Pancreas (tissue), 10 donors: ENCODE results near the gene HMGB3. TPM values are rescaled to one million over a fixed set of nuclear protein-coding genes. Genes with fewer than 3 reads are reported as not detected.

ENCODE experiments used
- ATAC-seq, 4 donors: fragments of 200-7000 bp; cut with Tn5 transposase; one replicate each; pipeline versions ENCODE4 v1.8.0 to v1.9.1; 2020; ENCODE audit warnings: mild to moderate bottlenecking in 4 of 4, moderate library complexity in 4 of 4
- DNase-seq, 6 donors: peaks; one replicate each; pipeline ENCODE4 v3.0.0-alpha.2; 2020
- FAIRE-seq: peaks from 2 replicates; lab custom pipeline; 2012; peaks lifted over from hg19 to GRCh38; lab: Jason Lieb, UNC
- H3K27ac ChIP-seq, 4 donors: fragments of 200-600 bp; sonication (generic); 1 replicate in 3 of 4; 2 replicates in 1 of 4; pipeline versions ENCODE4 v1.5.0 to v1.8.0; 2020
- H3K27me3 ChIP-seq, 4 donors: fragments of 200-600 bp; one replicate each; pipeline ENCODE4 v1.8.0; 2021
- H3K36me3 ChIP-seq, 3 donors: fragments of 200-600 bp; sonication (generic) in 1 of 3; one replicate each; pipeline versions ENCODE4 v1.5.0 to v1.8.0; 2020 to 2021
- H3K4me1 ChIP-seq, 3 donors: fragments of 200-600 bp; one replicate each; pipeline ENCODE4 v1.8.0; 2021
- H3K4me3 ChIP-seq, 4 donors: fragments of 200-600 bp; sonication (generic) in 2 of 4; one replicate each; pipeline versions ENCODE4 v1.5.0 to v1.8.0; 2020 to 2021
- H3K9me3 ChIP-seq, 4 donors: fragments of 200-600 bp; one replicate each; pipeline ENCODE4 v1.8.0; 2021
- CTCF ChIP-seq, 4 donors: fragments of 200-600 bp; sonication (generic) in 3 of 4; IDR thresholded peaks; one replicate each; pipeline versions ENCODE4 v1.5.0 to v1.8.0; 2021; ENCODE audit warnings: antibody characterized with exemption in 4 of 4
- WGBS, 2 donors: extraction: QIAGEN DNeasy Blood & Tissue Kit; methylation state at CpG; one replicate each; pipeline ENCODE4 v1.1.7; 2013; 5-methylcytosine and 5-hydroxymethylcytosine counted together
- intact Hi-C, 3 donors: fragments of 100-400 bp; cut with DNase I; formaldehyde crosslinking; loops; one replicate each; pipeline versions ENCODE4 v1.11.1 to v1.14.2; 2022
- polyA plus RNA-seq, 2 donors: library from polyadenylated mRNA; stranded (reverse); fragments of 200-250 nt; gene quantifications; one replicate each; pipeline ENCODE4 v1.2.3, GENCODE V29; 2013
- total RNA-seq, 6 donors: library from RNA; stranded (reverse); fragmentation: NEBNext Ultra II Directional in 4 of 6; extraction: Animal tissue kit (Norgen Biotek cat#: 25700) in 4 of 6; gene quantifications; one replicate each; pipeline versions ENCODE4 v1.2.1 to v1.2.4, GENCODE V29; 2021 to 2023
- donor health status: healthy with polysubstance abuse.
- donor health status: DM: no; HTN: no; CAD: no; lungs with moderate emphysema.
- donor health status: DM: no; HTN: no; CAD: no.
- donor health status: control.
- donor health status: control.
- donor health status: Bipolar disorder and iron deficiency.
- donor health status: DM: yes; HTN: yes; CAD: no.
- donor health status: DM: no; HTN: no; CAD: no.
- donor health status: DM: no; HTN: no; CAD: no.
- donor health status: DM: yes; HTN: yes; CAD: no.

HMGB3 gene
- total and polyA plus RNA-seq, 8 donors = 3.9 to 17.4 (median 7.7) TPM

DNA sequence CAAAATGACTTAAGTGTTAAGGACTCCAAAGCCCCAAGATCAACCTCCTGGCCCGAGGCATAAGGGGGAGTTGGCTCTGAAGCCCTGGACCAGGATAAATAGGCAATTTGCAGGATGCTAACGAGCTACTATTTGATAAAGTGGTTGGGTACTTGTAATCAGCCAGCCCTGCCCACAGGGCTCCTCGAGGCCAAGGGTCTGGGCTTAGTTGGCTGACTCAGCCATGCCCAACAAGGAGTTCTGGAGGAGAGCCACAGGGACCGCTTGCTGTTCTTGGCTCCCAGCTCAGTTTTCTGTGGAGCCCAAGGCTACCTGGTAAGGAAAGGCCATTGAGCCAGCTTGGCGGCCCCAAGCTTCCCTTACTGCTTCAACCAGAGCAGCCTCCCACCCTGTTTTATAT is 7.8 kb downstream of the HMGB3 start:
- TF ChIP-seq CTCF (IDR thresholded peaks at IDR 0.05) = no peak
- H3K36me3 ChIP-seq = no peaks in the 10 kb centered on the region
- FAIRE-seq = no peak
- no peaks in the 10 kb centered on the region for H3K9me3 ChIP-seq
- peak in 1 of 4 donors; percentile 31 for ATAC-seq
- peak in 1 of 6 donors; percentile 30 for DNase-seq
- 35 to 42% methylated on average over 5 of the region's 5 CpGs for WGBS, 2 donors
- H3K27ac ChIP-seq = no peak overlapping the region
- H3K4me1 ChIP-seq = no peaks in the 10 kb centered on the region
- intact Hi-C loops = no loop called here
- H3K27me3 ChIP-seq = no peaks in the 10 kb centered on the region
- no peak overlapping the region for H3K4me3 ChIP-seq

DNA sequence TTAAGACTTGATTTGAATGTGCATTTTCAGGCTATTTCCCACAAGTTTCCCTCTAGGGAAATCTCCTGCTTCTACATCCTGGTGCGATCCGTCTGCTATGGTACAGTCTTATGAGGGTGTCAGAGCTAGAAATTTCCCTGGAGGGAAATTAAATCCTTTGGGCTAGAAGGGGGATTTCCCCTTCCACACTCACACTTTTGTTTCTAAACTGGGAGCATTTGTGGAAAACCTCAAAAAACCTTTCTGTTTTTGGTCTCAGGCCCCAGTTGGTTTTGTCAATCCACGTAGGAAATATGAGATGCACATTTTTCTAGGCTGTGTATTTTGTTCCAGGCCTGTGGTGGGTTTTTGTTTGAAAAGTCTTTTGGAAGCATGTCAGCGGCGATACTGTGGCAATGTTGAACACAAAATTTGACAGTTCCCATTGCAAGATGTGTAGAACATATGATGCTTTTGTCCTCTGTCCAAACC is 17.8 kb downstream of the HMGB3 start:
- no peaks in the 10 kb centered on the region for H3K4me1 ChIP-seq
- H3K27ac ChIP-seq = no peak overlapping the region
- H3K4me3 ChIP-seq = no peak overlapping the region
- 72 to 88% methylated on average over 5 of the region's 5 CpGs for WGBS, 2 donors
- FAIRE-seq = no peak
- no peaks in the 10 kb centered on the region for H3K27me3 ChIP-seq
- H3K36me3 ChIP-seq = no peaks in the 10 kb centered on the region
- no peak for ATAC-seq
- intact Hi-C loops = no loop called here
- TF ChIP-seq CTCF (IDR thresholded peaks at IDR 0.05) = no peak
- H3K9me3 ChIP-seq = no peaks in the 10 kb centered on the region
- no peak for DNase-seq

GRCh38 chrX:151004085-151004484 is 20.9 kb downstream of the HMGB3 start:
- no peak overlapping the region for H3K4me3 ChIP-seq
- TF ChIP-seq CTCF (IDR thresholded peaks at IDR 0.05) = no peak
- intact Hi-C loops = no loop called here
- 60 to 63% methylated on average over 1 of the region's 1 CpG for WGBS, 2 donors
- no peak overlapping the region for H3K27ac ChIP-seq
- H3K27me3 ChIP-seq = peaks cover 0 to 11% (median 6%) of the 10 kb centered on the region in 4 donors
- ATAC-seq = no peak
- H3K9me3 ChIP-seq = no peaks in the 10 kb centered on the region
- DNase-seq = no peak
- H3K4me1 ChIP-seq = no peaks in the 10 kb centered on the region
- H3K36me3 ChIP-seq = no peaks in the 10 kb centered on the region
- no peak for FAIRE-seq

DNA sequence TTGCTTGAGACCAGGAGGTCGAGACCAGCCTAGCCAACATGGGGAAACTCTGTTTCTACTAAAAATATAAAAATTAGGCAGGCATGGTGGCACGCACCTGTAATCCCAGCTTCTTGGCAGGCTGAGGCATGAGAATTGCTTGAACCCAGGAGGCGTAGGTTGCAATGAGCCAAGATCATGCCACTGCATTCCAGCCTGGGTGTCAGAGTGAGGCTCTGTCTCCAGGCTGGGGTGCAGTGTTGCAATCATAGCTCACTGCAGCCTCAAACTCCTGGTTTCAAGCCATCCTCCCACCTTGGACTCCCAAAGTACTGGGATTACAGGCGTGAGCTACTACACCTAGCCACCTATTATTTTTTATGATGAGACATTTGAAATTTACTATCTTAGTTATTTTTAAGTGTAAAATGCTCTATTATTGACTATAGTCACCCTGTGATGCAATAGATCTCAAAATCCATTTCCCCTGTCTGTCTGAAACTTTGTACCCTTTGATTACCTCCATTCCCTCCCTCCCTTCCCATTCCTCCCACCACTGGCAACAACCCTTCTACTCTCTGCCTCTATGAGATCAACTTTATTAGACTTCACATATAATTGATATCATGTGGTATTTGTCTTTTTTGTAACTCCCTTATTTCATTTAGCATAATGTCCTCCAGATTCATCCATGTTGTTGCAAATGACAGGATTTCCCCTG is 23.4 kb downstream of the HMGB3 start:
- Histone ChIP-seq H3K4me1 (no peaks in the 10 kb centered on the region), H3K27ac (no peak overlapping the region), H3K9me3 (no peaks in the 10 kb centered on the region), H3K36me3 (no peaks in the 10 kb centered on the region), H3K4me3 (no peak overlapping the region), H3K27me3 (peaks cover 0 to 11% (median 6%) of the 10 kb centered on the region in 4 donors)
- no peak for ATAC-seq
- no peak for FAIRE-seq
- 75 to 84% methylated on average over 4 of the region's 4 CpGs for WGBS, 2 donors
- TF ChIP-seq CTCF (IDR thresholded peaks at IDR 0.05) = no peak
- DNase-seq = no peak
- intact Hi-C loops = no loop called here

GRCh38 chrX:151009582-151009981 is 26.4 kb downstream of the HMGB3 start:
- FAIRE-seq = no peak
- intact Hi-C loops = no loop called here
- no peak overlapping the region for H3K27ac ChIP-seq
- H3K27me3 ChIP-seq = peaks cover 0 to 11% (median 6%) of the 10 kb centered on the region in 4 donors
- no peak for ATAC-seq
- no peak for DNase-seq
- WGBS, 2 donors = 37 to 49% methylated on average over 2 of the region's 2 CpGs
- H3K9me3 ChIP-seq = no peaks in the 10 kb centered on the region
- H3K4me1 ChIP-seq = no peaks in the 10 kb centered on the region
- no peak overlapping the region for H3K4me3 ChIP-seq
- no peak for TF ChIP-seq CTCF (IDR thresholded peaks at IDR 0.05)
- no peaks in the 10 kb centered on the region for H3K36me3 ChIP-seq
